ENCODE data around the gene JAG1. TPM values are rescaled to one million over a fixed set of nuclear protein-coding genes. Genes with fewer than 3 reads are reported as not detected.

The JAG1 gene
- polyA plus RNA-seq, 1 donor from 2014 or later: 9.0 TPM

- H3K36me3 ChIP-seq (ENCODE audit: insufficient read depth, low read length): peaks cover 21% of the 10 kb centered on the region
- H3K27ac ChIP-seq (ENCODE audit: low read length): no peak overlapping the region
- H3K27me3 ChIP-seq (ENCODE audit: insufficient read depth, low read depth, low read length): peaks cover 5% of the 10 kb centered on the region
- no peak for TF ChIP-seq EZH2 (IDR thresholded peaks at IDR 0.05; ENCODE audit: borderline replicate concordance, insufficient read depth, low read length, poor library complexity, severe bottlenecking)
- no peak for TF ChIP-seq CTCF (IDR thresholded peaks at IDR 0.05; ENCODE audit: poor library complexity, severe bottlenecking)
- TF ChIP-seq TAF1 (IDR thresholded peaks at IDR 0.05; ENCODE audit: low read depth): no peak
- no peak for TF ChIP-seq RAD21 (conservative IDR thresholded peaks at IDR 0.05)
- no peak for TF ChIP-seq MXI1 (conservative IDR thresholded peaks at IDR 0.05; ENCODE audit: poor library complexity, severe bottlenecking)
- TF ChIP-seq REST (IDR thresholded peaks at IDR 0.05; ENCODE audit: borderline replicate concordance): no peak
- TF ChIP-seq SMC3 (conservative IDR thresholded peaks at IDR 0.05; ENCODE audit: poor library complexity): no peak
- no peak for TF ChIP-seq EP300 (conservative IDR thresholded peaks at IDR 0.05; ENCODE audit: poor library complexity, severe bottlenecking)
- no peak for TF ChIP-seq POLR2AphosphoS5 (IDR thresholded peaks at IDR 0.05)
- H3K9me3 ChIP-seq (ENCODE audit: low read length): no peaks in the 10 kb centered on the region
- no peak overlapping the region for H3K9ac ChIP-seq (ENCODE audit: low read length)
- no peak overlapping the region for H3K4me3 ChIP-seq (ENCODE audit: low read length)
- H2AFZ ChIP-seq (ENCODE audit: low read depth, low read length): no peak overlapping the region
- no peaks in the 10 kb centered on the region for H4K20me1 ChIP-seq (ENCODE audit: insufficient read depth)
- H3K9me2 ChIP-seq (ENCODE audit: insufficient read depth, low read length): no peaks in the 10 kb centered on the region
- no peaks in the 10 kb centered on the region for H3F3A ChIP-seq (ENCODE audit: insufficient read depth, low read length, poor library complexity, severe bottlenecking)
- no peaks in the 10 kb centered on the region for H3K79me2 ChIP-seq (replicated peaks; ENCODE audit: insufficient read depth, low read length)
- H3K4me2 ChIP-seq (ENCODE audit: low read length): no peak overlapping the region
These were observed 33.9 kb downstream of the JAG1 start for GRCh38 chr20:10639737-10640556.

- Histone ChIP-seq H3K9me3 (ENCODE audit: low read length) (no peaks in the 10 kb centered on the region), H3F3A (ENCODE audit: insufficient read depth, low read length, poor library complexity, severe bottlenecking) (no peaks in the 10 kb centered on the region), H3K79me2 (replicated peaks; ENCODE audit: insufficient read depth, low read length) (no peaks in the 10 kb centered on the region), H3K4me2 (ENCODE audit: low read length) (no peak overlapping the region), H3K36me3 (ENCODE audit: insufficient read depth, low read length) (peaks cover 20% of the 10 kb centered on the region), H3K27ac (ENCODE audit: low read length) (no peak overlapping the region), H3K4me3 (ENCODE audit: low read length) (no peak overlapping the region), H2AFZ (ENCODE audit: low read depth, low read length) (no peak overlapping the region), H3K27me3 (ENCODE audit: insufficient read depth, low read depth, low read length) (peaks cover 12% of the 10 kb centered on the region), H4K20me1 (ENCODE audit: insufficient read depth) (no peaks in the 10 kb centered on the region), H3K9ac (ENCODE audit: low read length) (no peak overlapping the region), H3K9me2 (ENCODE audit: insufficient read depth, low read length) (no peaks in the 10 kb centered on the region)
- TF ChIP-seq EZH2 (IDR thresholded peaks at IDR 0.05; ENCODE audit: borderline replicate concordance, insufficient read depth, low read length, poor library complexity, severe bottlenecking) (no peak), POLR2AphosphoS5 (IDR thresholded peaks at IDR 0.05) (no peak), SMC3 (conservative IDR thresholded peaks at IDR 0.05; ENCODE audit: poor library complexity) (no peak), REST (IDR thresholded peaks at IDR 0.05; ENCODE audit: borderline replicate concordance) (no peak), RAD21 (conservative IDR thresholded peaks at IDR 0.05) (no peak), MXI1 (conservative IDR thresholded peaks at IDR 0.05; ENCODE audit: poor library complexity, severe bottlenecking) (no peak), CTCF (IDR thresholded peaks at IDR 0.05; ENCODE audit: poor library complexity, severe bottlenecking) (no peak), TAF1 (IDR thresholded peaks at IDR 0.05; ENCODE audit: low read depth) (no peak)
These were observed 34.6 kb downstream of the JAG1 start for GRCh38 chr20:10639077-10639736.

All from neural cell (in vitro differentiated cells).